Measurements from ENCODE around the gene PSME1.
A peak's percentile ranks its signal among the peaks of the same experiment; 100 is the strongest.

Gene PSME1

GRCh38 chr14:24106672-24107271, 29.2 kb upstream of the PSME1 start:
- Histone ChIP-seq H3K4me1 (ENCODE audit: control insufficient read depth, insufficient read depth, low read length) (no peaks in the 10 kb centered on the region), H3K9me3 (ENCODE audit: control insufficient read depth, insufficient read depth, low read length) (no peaks in the 10 kb centered on the region; the same call in 1 of the 2 replicates), H3K9ac (ENCODE audit: low read depth, low read length) (no peak overlapping the region), H3K36me3 (ENCODE audit: control insufficient read depth, insufficient read depth, low read length) (peaks cover 21% of the 10 kb centered on the region), H3K4me3 (ENCODE audit: low read depth, low read length) (no peak overlapping the region), H3K27me3 (ENCODE audit: control insufficient read depth, insufficient read depth, low read length) (no peaks in the 10 kb centered on the region), H3K27ac (ENCODE audit: low read depth, low read length) (no peak overlapping the region)

GRCh38 chr14:24108336-24108874, 27.6 kb upstream of the PSME1 start:
- Histone ChIP-seq H3K9ac (ENCODE audit: low read depth, low read length) (no peak overlapping the region), H3K4me3 (ENCODE audit: low read depth, low read length) (no peak overlapping the region), H3K27ac (ENCODE audit: low read depth, low read length) (no peak overlapping the region), H3K4me1 (ENCODE audit: control insufficient read depth, insufficient read depth, low read length) (no peaks in the 10 kb centered on the region), H3K9me3 (ENCODE audit: control insufficient read depth, insufficient read depth, low read length) (no peaks in the 10 kb centered on the region; the same call in 1 of the 2 replicates), H3K36me3 (ENCODE audit: control insufficient read depth, insufficient read depth, low read length) (peaks cover 8% of the 10 kb centered on the region), H3K27me3 (ENCODE audit: control insufficient read depth, insufficient read depth, low read length) (no peaks in the 10 kb centered on the region)

- no peaks in the 10 kb centered on the region for H3K4me1 ChIP-seq (ENCODE audit: control insufficient read depth, insufficient read depth, low read length)
- no peak overlapping the region for H3K9ac ChIP-seq (ENCODE audit: low read depth, low read length)
- H3K36me3 ChIP-seq (ENCODE audit: control insufficient read depth, insufficient read depth, low read length): no peaks in the 10 kb centered on the region
- H3K27ac ChIP-seq (ENCODE audit: low read depth, low read length): no peak overlapping the region
- H3K9me3 ChIP-seq (ENCODE audit: control insufficient read depth, insufficient read depth, low read length): no peaks in the 10 kb centered on the region
- no peak overlapping the region for H3K4me3 ChIP-seq (ENCODE audit: low read depth, low read length)
- H3K27me3 ChIP-seq (ENCODE audit: control insufficient read depth, insufficient read depth, low read length): no peaks in the 10 kb centered on the region
These were observed 25.9 kb upstream of the PSME1 start for GRCh38 chr14:24110060-24110459.

GRCh38 chr14:24110523-24110922, 25.5 kb upstream of the PSME1 start:
- H3K27me3 ChIP-seq (ENCODE audit: control insufficient read depth, insufficient read depth, low read length): no peaks in the 10 kb centered on the region
- no peaks in the 10 kb centered on the region for H3K36me3 ChIP-seq (ENCODE audit: control insufficient read depth, insufficient read depth, low read length)
- H3K9ac ChIP-seq (ENCODE audit: low read depth, low read length): no peak overlapping the region
- no peaks in the 10 kb centered on the region for H3K9me3 ChIP-seq (ENCODE audit: control insufficient read depth, insufficient read depth, low read length)
- H3K4me1 ChIP-seq (ENCODE audit: control insufficient read depth, insufficient read depth, low read length): no peaks in the 10 kb centered on the region
- H3K27ac ChIP-seq (ENCODE audit: low read depth, low read length): no peak overlapping the region
- H3K4me3 ChIP-seq (ENCODE audit: low read depth, low read length): no peak overlapping the region

- Histone ChIP-seq H3K4me3 (ENCODE audit: low read depth, low read length) (peak overlapping the region; percentile 92), H3K27ac (ENCODE audit: low read depth, low read length) (peak overlapping the region; percentile 97), H3K9me3 (ENCODE audit: control insufficient read depth, insufficient read depth, low read length) (no peaks in the 10 kb centered on the region), H3K36me3 (ENCODE audit: control insufficient read depth, insufficient read depth, low read length) (peaks cover 20% of the 10 kb centered on the region), H3K9ac (ENCODE audit: low read depth, low read length) (peak overlapping the region; percentile 66), H3K4me1 (ENCODE audit: control insufficient read depth, insufficient read depth, low read length) (no peaks in the 10 kb centered on the region), H3K27me3 (ENCODE audit: control insufficient read depth, insufficient read depth, low read length) (no peaks in the 10 kb centered on the region)
These were observed 22.6 kb upstream of the PSME1 start for GRCh38 chr14:24113379-24113800.

GRCh38 chr14:24113801-24114531, 22.0 kb upstream of the PSME1 start:
- Histone ChIP-seq H3K36me3 (ENCODE audit: control insufficient read depth, insufficient read depth, low read length) (peaks cover 26% of the 10 kb centered on the region), H3K27ac (ENCODE audit: low read depth, low read length) (peak overlapping the region; percentile 97), H3K27me3 (ENCODE audit: control insufficient read depth, insufficient read depth, low read length) (no peaks in the 10 kb centered on the region), H3K9ac (ENCODE audit: low read depth, low read length) (peak overlapping the region; percentile 66), H3K4me1 (ENCODE audit: control insufficient read depth, insufficient read depth, low read length) (no peaks in the 10 kb centered on the region), H3K4me3 (ENCODE audit: low read depth, low read length) (peak overlapping the region; percentile 92), H3K9me3 (ENCODE audit: control insufficient read depth, insufficient read depth, low read length) (no peaks in the 10 kb centered on the region)

GRCh38 chr14:24114532-24115421, 21.2 kb upstream of the PSME1 start, which contains the start of the genes DCAF11 and NRL:
DCAF11 (plus strand) TSS chr14:24114777; CDS start chr14:24115595, 818 bp downstream.
NRL (minus strand) TSS chr14:24114949; CDS start chr14:24082848, 32,101 bp downstream.
- H3K27me3 ChIP-seq (ENCODE audit: control insufficient read depth, insufficient read depth, low read length): no peaks in the 10 kb centered on the region
- H3K9ac ChIP-seq (ENCODE audit: low read depth, low read length): peak within 1 kb of the TSS; percentile 91
- H3K4me3 ChIP-seq (ENCODE audit: low read depth, low read length): peak within 1 kb of the TSS; percentile 92
- H3K9me3 ChIP-seq (ENCODE audit: control insufficient read depth, insufficient read depth, low read length): no peaks in the 10 kb centered on the region
- no peaks in the 10 kb centered on the region for H3K4me1 ChIP-seq (ENCODE audit: control insufficient read depth, insufficient read depth, low read length)
- H3K36me3 ChIP-seq (ENCODE audit: control insufficient read depth, insufficient read depth, low read length): peaks cover 34% of the 10 kb centered on the region
- H3K27ac ChIP-seq (ENCODE audit: low read depth, low read length): peak within 1 kb of the TSS; percentile 97

- H3K36me3 ChIP-seq (ENCODE audit: control insufficient read depth, insufficient read depth, low read length): peaks cover 38% of the 10 kb centered on the region
- H3K27me3 ChIP-seq (ENCODE audit: control insufficient read depth, insufficient read depth, low read length): no peaks in the 10 kb centered on the region
- H3K9ac ChIP-seq (ENCODE audit: low read depth, low read length): peak overlapping the region; percentile 55
- peak overlapping the region; percentile 73 for H3K27ac ChIP-seq (ENCODE audit: low read depth, low read length)
- H3K9me3 ChIP-seq (ENCODE audit: control insufficient read depth, insufficient read depth, low read length): no peaks in the 10 kb centered on the region
- peak overlapping the region; percentile 92 for H3K4me3 ChIP-seq (ENCODE audit: low read depth, low read length)
- no peaks in the 10 kb centered on the region for H3K4me1 ChIP-seq (ENCODE audit: control insufficient read depth, insufficient read depth, low read length)
These were observed 20.4 kb upstream of the PSME1 start for GRCh38 chr14:24115422-24116127.

GRCh38 chr14:24116128-24116814, 19.7 kb upstream of the PSME1 start:
- Histone ChIP-seq H3K4me3 (ENCODE audit: low read depth, low read length) (peak overlapping the region; percentile 92), H3K4me1 (ENCODE audit: control insufficient read depth, insufficient read depth, low read length) (no peaks in the 10 kb centered on the region), H3K27ac (ENCODE audit: low read depth, low read length) (no peak overlapping the region), H3K9me3 (ENCODE audit: control insufficient read depth, insufficient read depth, low read length) (no peaks in the 10 kb centered on the region), H3K36me3 (ENCODE audit: control insufficient read depth, insufficient read depth, low read length) (peaks cover 45% of the 10 kb centered on the region), H3K27me3 (ENCODE audit: control insufficient read depth, insufficient read depth, low read length) (no peaks in the 10 kb centered on the region), H3K9ac (ENCODE audit: low read depth, low read length) (no peak overlapping the region)

- Histone ChIP-seq H3K27me3 (ENCODE audit: control insufficient read depth, insufficient read depth, low read length) (no peaks in the 10 kb centered on the region), H3K4me1 (ENCODE audit: control insufficient read depth, insufficient read depth, low read length) (no peaks in the 10 kb centered on the region), H3K27ac (ENCODE audit: low read depth, low read length) (no peak overlapping the region), H3K4me3 (ENCODE audit: low read depth, low read length) (no peak overlapping the region), H3K9me3 (ENCODE audit: control insufficient read depth, insufficient read depth, low read length) (no peaks in the 10 kb centered on the region), H3K9ac (ENCODE audit: low read depth, low read length) (no peak overlapping the region), H3K36me3 (ENCODE audit: control insufficient read depth, insufficient read depth, low read length) (peaks cover 53% of the 10 kb centered on the region)
These were observed 18.8 kb upstream of the PSME1 start for GRCh38 chr14:24117179-24117578.

Data from HUES48 (cell line).